IMR-90 (cell line): ENCODE results near the gene ANGPTL4. TPM values are rescaled to one million over a fixed set of nuclear protein-coding genes. Genes with fewer than 3 reads are reported as not detected.
A peak's percentile ranks its signal among the peaks of the same experiment; 100 is the strongest.

Source experiments
- ATAC-seq: fragments of 200-7000 bp; cut with Tn5 transposase; 2 replicates; pipeline ENCODE4 v1.9.1; 2020; ENCODE audit warnings: low read depth, mild to moderate bottlenecking, moderate library complexity
- BruUV-seq: library from RNA; stranded (reverse); fragments of 400-500 nt; replicated peaks from 2 replicates; lab custom pipeline; 2021; lab: Mats Ljungman, UMichigan
- CTCF ChIA-PET: fragments of 300-600 bp; formaldehyde crosslinking; extraction: SDS; loops from one replicate; lab custom pipeline; 2021; ENCODE audit warnings: antibody characterized with exemption; lab: Yijun Ruan, JAX
- POLR2A ChIA-PET: fragments of 300-600 bp; sonication (Branson Sonifier 250); formaldehyde crosslinking; loops from one replicate; lab custom pipeline; 2022; ENCODE audit warnings: antibody characterized with exemption; ENCODE audit not compliant: unreplicated experiment; lab: Charles Lee
- DNase-seq: peaks from one replicate; pipeline ENCODE4 v3.0.0; 2013
- H2AFZ ChIP-seq: replicated peaks from 2 replicates; pipeline ENCODE3; 2013; ENCODE audit warnings: low read length, mild to moderate bottlenecking; ENCODE audit not compliant: poor library complexity
- H2AK5ac ChIP-seq: 2 replicates; pipeline ENCODE4 v1.6.1; 2013; ENCODE audit warnings: low read depth, low read length, inconsistent platforms
- H2AK9ac ChIP-seq: replicated peaks from 2 replicates; pipeline ENCODE3; 2013; ENCODE audit warnings: mild to moderate bottlenecking, low read depth, low read length, moderate library complexity; ENCODE audit not compliant: poor library complexity
- H2BK120ac ChIP-seq: 2 replicates; pipeline ENCODE4 v1.6.1; 2013; ENCODE audit warnings: low read depth, low read length, inconsistent platforms
- H2BK15ac ChIP-seq: 3 replicates; pipeline ENCODE4 v1.6.1; 2013; ENCODE audit warnings: low read depth, low read length, inconsistent platforms
- H2BK20ac ChIP-seq: 2 replicates; pipeline ENCODE4 v1.6.1; 2013; ENCODE audit warnings: low read depth, mild to moderate bottlenecking, inconsistent platforms, low read length, moderate library complexity
- H2BK5ac ChIP-seq: 2 replicates; pipeline ENCODE4 v1.6.1; 2013; ENCODE audit warnings: mild to moderate bottlenecking, low read depth, low read length, inconsistent platforms; ENCODE audit not compliant: poor library complexity, severe bottlenecking
- H3K14ac ChIP-seq: replicated peaks from 2 replicates; pipeline ENCODE4 v1.6.1; 2013; ENCODE audit warnings: low read depth, low read length, inconsistent platforms
- H3K18ac ChIP-seq: 2 replicates; pipeline ENCODE4 v1.6.1; 2013; ENCODE audit warnings: low read depth, low read length, control low read depth
- H3K23ac ChIP-seq: 2 replicates; pipeline ENCODE4 v1.6.1; 2013; ENCODE audit warnings: low read depth, low read length, inconsistent platforms
- H3K27ac ChIP-seq: 2 replicates; pipeline ENCODE4 v1.5.1; 2013; ENCODE audit warnings: mild to moderate bottlenecking, control low read depth, low read length; ENCODE audit not compliant: insufficient read depth
- H3K27me3 ChIP-seq: 2 replicates; pipeline ENCODE4 v1.6.1; 2013; ENCODE audit warnings: low read length; ENCODE audit not compliant: control insufficient read depth, insufficient read depth
- H3K36me3 ChIP-seq: 2 replicates; pipeline ENCODE4 v1.6.1; 2013; ENCODE audit warnings: low read length, mixed read lengths; ENCODE audit not compliant: control insufficient read depth, insufficient read depth
- H3K4ac ChIP-seq: 2 replicates; pipeline ENCODE4 v1.6.1; 2013; ENCODE audit warnings: low read depth, low read length, inconsistent platforms
- H3K4me1 ChIP-seq: 2 replicates; pipeline ENCODE4 v1.6.1; 2013; ENCODE audit warnings: low read length, mixed read lengths; ENCODE audit not compliant: control insufficient read depth, insufficient read depth
- H3K4me2 ChIP-seq: 2 replicates; pipeline ENCODE4 v1.6.1; 2013; ENCODE audit warnings: low read depth, mild to moderate bottlenecking, control low read depth, low read length, moderate library complexity
- H3K4me3 ChIP-seq: 2 replicates; pipeline ENCODE4 v1.5.1; 2013; ENCODE audit warnings: low read depth, mild to moderate bottlenecking, control low read depth, low read length, moderate library complexity; ENCODE audit not compliant: insufficient read depth
- H3K56ac ChIP-seq: 2 replicates; pipeline ENCODE4 v1.6.1; 2013; ENCODE audit warnings: low read length, inconsistent platforms; ENCODE audit not compliant: insufficient read depth; ENCODE audit errors: extremely low read depth
- H3K79me1 ChIP-seq, 2 experiments: 2 replicates each; pipeline ENCODE4 v1.6.1; 2013; ENCODE audit warnings: low read length in 2 of 2, inconsistent platforms in 1 of 2, low read depth in 1 of 2
- H3K9ac ChIP-seq: 2 replicates; pipeline ENCODE4 v1.6.1; 2013; ENCODE audit warnings: low read depth, low read length, control low read depth
- H3K9me1 ChIP-seq: 2 replicates; pipeline ENCODE4 v1.6.1; 2013; ENCODE audit warnings: low read length, inconsistent platforms; ENCODE audit not compliant: insufficient read depth
- H3K9me3 ChIP-seq: 2 replicates; pipeline ENCODE4 v1.6.1; 2013; ENCODE audit warnings: low read length; ENCODE audit not compliant: control insufficient read depth, insufficient read depth
- H4K20me1 ChIP-seq: 2 replicates; pipeline ENCODE4 v1.6.1; 2013; ENCODE audit warnings: low read length, inconsistent platforms; ENCODE audit not compliant: insufficient read depth
- H4K5ac ChIP-seq: 2 replicates; pipeline ENCODE4 v1.6.1; 2013; ENCODE audit warnings: mild to moderate bottlenecking, low read depth, low read length, control low read depth
- H4K8ac ChIP-seq, 2 experiments: 2 replicates each; pipeline ENCODE4 v1.6.1; 2013; ENCODE audit warnings: low read depth in 2 of 2, low read length in 2 of 2, control low read depth in 1 of 2, inconsistent platforms in 1 of 2
- H4K91ac ChIP-seq: 2 replicates; pipeline ENCODE4 v1.6.1; 2013; ENCODE audit warnings: low read depth, low read length, inconsistent platforms; ENCODE audit not compliant: insufficient read depth
- BHLHE40 ChIP-seq: fragments of 150-350 bp; IDR thresholded peaks from 2 replicates; pipeline ENCODE4 v1.6.1; 2016; ENCODE audit warnings: mild to moderate bottlenecking, low read depth, low read length
- CEBPB ChIP-seq: IDR thresholded peaks from 2 replicates; pipeline ENCODE4 v1.6.1; 2012; ENCODE audit warnings: low read depth, low read length, improper control_type of control experiment
- CHD1 ChIP-seq: IDR thresholded peaks from 2 replicates; pipeline ENCODE4 v1.6.1; 2012; ENCODE audit warnings: low read depth, low read length, improper control_type of control experiment
- FOS ChIP-seq: fragments of 150-350 bp; IDR thresholded peaks from 2 replicates; pipeline ENCODE4 v1.6.1; 2016; ENCODE audit warnings: low read depth, low read length
- MAFK ChIP-seq: IDR thresholded peaks from 2 replicates; pipeline ENCODE4 v1.6.1; 2012; ENCODE audit warnings: low read depth, low read length, improper control_type of control experiment
- MAZ ChIP-seq: IDR thresholded peaks from 2 replicates; pipeline ENCODE4 v1.6.1; 2012; ENCODE audit warnings: low read depth, mild to moderate bottlenecking, low read length, improper control_type of control experiment, moderate library complexity, borderline replicate concordance
- MXI1 ChIP-seq: IDR thresholded peaks from 2 replicates; pipeline ENCODE4 v1.6.1; 2012; ENCODE audit warnings: low read depth, mild to moderate bottlenecking, low read length, moderate library complexity, borderline replicate concordance
- POLR2A ChIP-seq: IDR thresholded peaks from 2 replicates; pipeline ENCODE4 v1.6.1; 2012; ENCODE audit warnings: mild to moderate bottlenecking, low read depth, low read length
- RAD21 ChIP-seq: IDR thresholded peaks from 2 replicates; pipeline ENCODE4 v1.6.1; 2012; ENCODE audit warnings: low read length, improper control_type of control experiment
- RCOR1 ChIP-seq: IDR thresholded peaks from 2 replicates; pipeline ENCODE4 v1.6.1; 2012; ENCODE audit warnings: mild to moderate bottlenecking, low read length, improper control_type of control experiment; ENCODE audit not compliant: insufficient replicate concordance
- RFX5 ChIP-seq: IDR thresholded peaks from 2 replicates; pipeline ENCODE4 v1.8.0; 2012; ENCODE audit warnings: low read depth, mild to moderate bottlenecking, low read length, moderate library complexity
- SMC3 ChIP-seq: fragments of 150-350 bp; IDR thresholded peaks from 2 replicates; pipeline ENCODE4 v1.6.1; 2016; ENCODE audit warnings: low read depth, mild to moderate bottlenecking, antibody characterized with exemption, low read length, moderate library complexity
- WGBS, 2 experiments: methylation state at CpG; one replicate each; pipeline versions ENCODE4 v1.1.5 to v1.1.7; 2013; ENCODE audit warnings: missing lambda C conversion rate in 2 of 2; ENCODE audit not compliant: insufficient read length in 1 of 2; ENCODE audit errors: extremely low coverage in 2 of 2; 5-methylcytosine and 5-hydroxymethylcytosine counted together
- dilution Hi-C: fragments of 300-500 bp; cut with HindIII; formaldehyde crosslinking; loops from one replicate; pipeline ENCODE4 v1.14.3; 2018; ENCODE audit warnings: low sequenced_read_pairs; ENCODE audit not compliant: unreplicated experiment
- in situ Hi-C: fragments of 300-500 bp; cut with MboI; formaldehyde crosslinking; loops from 3 replicates; pipeline ENCODE4 v1.14.3; 2019; ENCODE audit warnings: low sequenced_read_pairs, inconsistent platforms, mixed read lengths
- intact Hi-C: fragments of 100-400 bp; cut with micrococcal nuclease; formaldehyde crosslinking; loops from 2 replicates; pipeline ENCODE4 v1.10.0; 2022
- polyA plus RNA-seq, 3 experiments: library from polyadenylated mRNA; depleted of rRNA; stranded (reverse); fragments of >200 nt; gene quantifications; 2 replicates each; pipeline ENCODE4 v1.2.3, GENCODE V29; 2012; ENCODE audit warnings: low replicate concordance in 1 of 3
- total RNA-seq: library from RNA; depleted of rRNA; stranded (reverse); fragments of >200 nt; gene quantifications from 2 replicates; pipeline ENCODE4 v1.2.3, GENCODE V29; 2012
- TF ChIP-seq, protein P1 (sequence below): fragments of 150-350 bp; IDR thresholded peaks from 2 replicates; pipeline ENCODE4 v1.6.1; 2017; ENCODE audit warnings: mild to moderate bottlenecking, antibody characterized with exemption, low read length, low read depth
- TF ChIP-seq, protein P2 (sequence below): fragments of 150-350 bp; IDR thresholded peaks from 2 replicates; pipeline ENCODE4 v1.6.1; 2016; ENCODE audit warnings: low read depth, mild to moderate bottlenecking, low read length, moderate library complexity, borderline replicate concordance

ANGPTL4 gene
- total and polyA plus RNA-seq, 2 of the 4 experiments (the other 2 are of a cell fraction) = 1.4 to 19.1 TPM

DNA sequence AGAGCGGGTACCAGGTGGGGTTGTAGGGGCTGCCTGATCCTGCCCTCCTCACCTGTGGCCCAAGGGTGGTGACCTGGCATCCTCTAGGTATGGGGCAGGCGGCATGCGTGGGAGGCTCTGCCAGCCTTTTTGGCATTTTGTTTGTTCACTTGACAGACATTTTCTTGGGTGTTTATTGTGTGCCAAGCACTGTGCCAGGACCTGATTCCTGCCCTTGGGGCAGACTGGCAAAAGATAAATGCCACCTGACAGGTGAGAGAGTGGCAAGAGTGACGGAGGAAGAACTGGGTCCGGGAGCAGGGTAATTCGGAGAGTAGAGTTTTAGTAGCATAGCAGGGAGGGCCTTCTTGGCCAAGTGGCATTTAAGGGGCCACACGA lies 32.2 kb downstream of the ANGPTL4 start:
- WGBS, 2 experiments = 94% methylated on average over 5 of the region's 7 CpGs; no CpG with 5 or more reads in 1 of the 2 experiments
- TF ChIP-seq CEBPB (no peak), MAFK (no peak), BHLHE40 (no peak), RCOR1 (no peak), MAZ (no peak), RAD21 (no peak), RFX5 (no peak), SMC3 (no peak), MXI1 (no peak), CHD1 (no peak), FOS (no peak), POLR2A (no peak)
- TF ChIP-seq, protein P1, sequence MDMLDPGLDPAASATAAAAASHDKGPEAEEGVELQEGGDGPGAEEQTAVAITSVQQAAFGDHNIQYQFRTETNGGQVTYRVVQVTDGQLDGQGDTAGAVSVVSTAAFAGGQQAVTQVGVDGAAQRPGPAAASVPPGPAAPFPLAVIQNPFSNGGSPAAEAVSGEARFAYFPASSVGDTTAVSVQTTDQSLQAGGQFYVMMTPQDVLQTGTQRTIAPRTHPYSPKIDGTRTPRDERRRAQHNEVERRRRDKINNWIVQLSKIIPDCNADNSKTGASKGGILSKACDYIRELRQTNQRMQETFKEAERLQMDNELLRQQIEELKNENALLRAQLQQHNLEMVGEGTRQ = no peak
- TF ChIP-seq, protein P2, sequence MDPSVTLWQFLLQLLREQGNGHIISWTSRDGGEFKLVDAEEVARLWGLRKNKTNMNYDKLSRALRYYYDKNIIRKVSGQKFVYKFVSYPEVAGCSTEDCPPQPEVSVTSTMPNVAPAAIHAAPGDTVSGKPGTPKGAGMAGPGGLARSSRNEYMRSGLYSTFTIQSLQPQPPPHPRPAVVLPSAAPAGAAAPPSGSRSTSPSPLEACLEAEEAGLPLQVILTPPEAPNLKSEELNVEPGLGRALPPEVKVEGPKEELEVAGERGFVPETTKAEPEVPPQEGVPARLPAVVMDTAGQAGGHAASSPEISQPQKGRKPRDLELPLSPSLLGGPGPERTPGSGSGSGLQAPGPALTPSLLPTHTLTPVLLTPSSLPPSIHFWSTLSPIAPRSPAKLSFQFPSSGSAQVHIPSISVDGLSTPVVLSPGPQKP = no peak
- no peak overlapping the region for H3K9ac ChIP-seq
- H3K9me3 ChIP-seq = no peaks in the 10 kb centered on the region
- intact Hi-C loops = loop anchor here (1.0 kb wide), 1 partner anchor 42 kb away; no protein-coding TSS in a partner anchor
- no peak overlapping the region for H3K4me2 ChIP-seq
- H3K14ac ChIP-seq = no peak overlapping the region
- peak overlapping the region; percentile 22; the same call in 1 of the 2 replicates for H4K91ac ChIP-seq
- no peak overlapping the region for H2BK120ac ChIP-seq
- no peak overlapping the region for H3K4me3 ChIP-seq
- H3K18ac ChIP-seq = no peak overlapping the region
- H3K27ac ChIP-seq = no peak overlapping the region
- dilution Hi-C loops = no loop called here
- H4K20me1 ChIP-seq = peaks cover 84% of the 10 kb centered on the region
- H2AK5ac ChIP-seq = no peak overlapping the region
- H3K56ac ChIP-seq = no peak overlapping the region
- peaks cover 31% of the 10 kb centered on the region for H3K9me1 ChIP-seq
- H3K27me3 ChIP-seq = no peaks in the 10 kb centered on the region
- no peak overlapping the region; a peak in 1 of 4 replicates for H4K8ac ChIP-seq
- H3K79me1 ChIP-seq = peaks cover 45 to 84% of the 10 kb centered on the region in 2 experiments
- peaks cover 16% of the 10 kb centered on the region for H3K4me1 ChIP-seq
- H2BK5ac ChIP-seq = no peak overlapping the region
- no peak overlapping the region for H4K5ac ChIP-seq
- no peak for DNase-seq
- H3K36me3 ChIP-seq = peaks cover 10% of the 10 kb centered on the region; the same call in 1 of the 2 replicates
- ChIA-PET POLR2A (no interaction called here), CTCF (interaction anchor here (0.6 kb wide), 1 partner anchor 275 kb away, joined by 4 read pairs; no protein-coding TSS in a partner anchor)
- no peak for ATAC-seq
- H2BK20ac ChIP-seq = no peak overlapping the region
- no peak overlapping the region for H3K23ac ChIP-seq
- H2AFZ ChIP-seq = no peak overlapping the region
- no peak overlapping the region for H2AK9ac ChIP-seq
- H2BK15ac ChIP-seq = no peak overlapping the region
- in situ Hi-C loops = loop anchor here (5.0 kb wide), 1 partner anchor 39 kb away; no protein-coding TSS in a partner anchor
- no TSS peak for BruUV-seq
- no peak overlapping the region for H3K4ac ChIP-seq
